IPS-15b (cell line): ENCODE measurements around the gene MPDZ.

Experiments
- H3K27me3 ChIP-seq: one replicate; pipeline ENCODE4 v1.6.1; 2013; ENCODE audit warnings: low read length; ENCODE audit not compliant: control insufficient read depth, insufficient read depth
- H3K36me3 ChIP-seq: one replicate; pipeline ENCODE4 v1.6.1; 2013; ENCODE audit warnings: low read length; ENCODE audit not compliant: control insufficient read depth, insufficient read depth
- H3K4me1 ChIP-seq: one replicate; pipeline ENCODE4 v1.6.1; 2013; ENCODE audit warnings: mild to moderate bottlenecking, low read length; ENCODE audit not compliant: control insufficient read depth, insufficient read depth
- H3K4me3 ChIP-seq: one replicate; pipeline ENCODE4 v1.5.1; 2013; ENCODE audit warnings: low read depth, low read length
- H3K9ac ChIP-seq: one replicate; pipeline ENCODE4 v1.6.1; 2013; ENCODE audit warnings: low read depth, mild to moderate bottlenecking, low read length
- H3K9me3 ChIP-seq: one replicate; pipeline ENCODE4 v1.6.1; 2013; ENCODE audit warnings: mild to moderate bottlenecking, low read length; ENCODE audit not compliant: control insufficient read depth, insufficient read depth

Gene MPDZ

GRCh38 chr9:13127131-13127530 lies 152.4 kb downstream of the MPDZ start:
- H3K9me3 ChIP-seq, result no peaks in the 10 kb centered on the region
- H3K27me3 ChIP-seq, result no peaks in the 10 kb centered on the region
- no peak overlapping the region for H3K9ac ChIP-seq
- H3K4me1 ChIP-seq, result no peaks in the 10 kb centered on the region
- H3K36me3 ChIP-seq, result no peaks in the 10 kb centered on the region
- no peak overlapping the region for H3K4me3 ChIP-seq

- Histone ChIP-seq H3K4me1 (no peaks in the 10 kb centered on the region), H3K27me3 (no peaks in the 10 kb centered on the region), H3K9ac (no peak overlapping the region), H3K9me3 (no peaks in the 10 kb centered on the region), H3K36me3 (no peaks in the 10 kb centered on the region), H3K4me3 (no peak overlapping the region)
Measured at GRCh38 chr9:13125261-13125660, 154.2 kb downstream of the MPDZ start.

- no peak overlapping the region for H3K4me3 ChIP-seq
Measured at GRCh38 chr9:13122756-13123369, 156.6 kb downstream of the MPDZ start.

GRCh38 chr9:13118313-13118712 lies 161.2 kb downstream of the MPDZ start:
- no peak overlapping the region for H3K9ac ChIP-seq
- no peaks in the 10 kb centered on the region for H3K9me3 ChIP-seq
- no peaks in the 10 kb centered on the region for H3K27me3 ChIP-seq
- H3K4me1 ChIP-seq, result peaks cover 2% of the 10 kb centered on the region
- H3K36me3 ChIP-seq, result no peaks in the 10 kb centered on the region
- no peak overlapping the region for H3K4me3 ChIP-seq

More at GRCh38 chr9:13122756-13123369, 156.6 kb downstream of the MPDZ start:
- no peaks in the 10 kb centered on the region for H3K36me3 ChIP-seq
- H3K4me1 ChIP-seq, result peaks cover 2% of the 10 kb centered on the region
- H3K27me3 ChIP-seq, result no peaks in the 10 kb centered on the region
- H3K9me3 ChIP-seq, result no peaks in the 10 kb centered on the region
- no peak overlapping the region for H3K9ac ChIP-seq

- H3K36me3 ChIP-seq, result no peaks in the 10 kb centered on the region
- H3K4me3 ChIP-seq, result no peak overlapping the region
- no peaks in the 10 kb centered on the region for H3K27me3 ChIP-seq
- no peak overlapping the region for H3K9ac ChIP-seq
- H3K9me3 ChIP-seq, result no peaks in the 10 kb centered on the region
- peaks cover 2% of the 10 kb centered on the region for H3K4me1 ChIP-seq
Measured at GRCh38 chr9:13116292-13116691, 163.2 kb downstream of the MPDZ start.

- Histone ChIP-seq H3K9ac (no peak overlapping the region), H3K4me1 (peaks cover 2% of the 10 kb centered on the region), H3K4me3 (no peak overlapping the region), H3K9me3 (no peaks in the 10 kb centered on the region), H3K36me3 (no peaks in the 10 kb centered on the region), H3K27me3 (no peaks in the 10 kb centered on the region)
Measured at GRCh38 chr9:13113751-13114150, 165.7 kb downstream of the MPDZ start.

GRCh38 chr9:13113216-13113615 lies 166.3 kb downstream of the MPDZ start:
- Histone ChIP-seq H3K27me3 (no peaks in the 10 kb centered on the region), H3K4me1 (no peaks in the 10 kb centered on the region), H3K9ac (no peak overlapping the region), H3K9me3 (no peaks in the 10 kb centered on the region), H3K36me3 (no peaks in the 10 kb centered on the region), H3K4me3 (no peak overlapping the region)

GRCh38 chr9:13111778-13112177 lies 167.7 kb downstream of the MPDZ start:
- H3K9ac ChIP-seq, result no peak overlapping the region
- peaks cover 4% of the 10 kb centered on the region for H3K36me3 ChIP-seq
- H3K27me3 ChIP-seq, result no peaks in the 10 kb centered on the region
- H3K4me3 ChIP-seq, result no peak overlapping the region
- no peaks in the 10 kb centered on the region for H3K4me1 ChIP-seq
- no peaks in the 10 kb centered on the region for H3K9me3 ChIP-seq

- Histone ChIP-seq H3K4me3 (no peak overlapping the region), H3K9me3 (no peaks in the 10 kb centered on the region), H3K4me1 (no peaks in the 10 kb centered on the region), H3K9ac (no peak overlapping the region), H3K36me3 (peaks cover 4% of the 10 kb centered on the region), H3K27me3 (no peaks in the 10 kb centered on the region)
Measured at GRCh38 chr9:13110766-13111417, 168.6 kb downstream of the MPDZ start.

GRCh38 chr9:13109781-13110180 lies 169.7 kb downstream of the MPDZ start:
- H3K9ac ChIP-seq, result no peak overlapping the region
- H3K36me3 ChIP-seq, result peaks cover 4% of the 10 kb centered on the region
- no peaks in the 10 kb centered on the region for H3K27me3 ChIP-seq
- no peaks in the 10 kb centered on the region for H3K4me1 ChIP-seq
- no peak overlapping the region for H3K4me3 ChIP-seq
- no peaks in the 10 kb centered on the region for H3K9me3 ChIP-seq

GRCh38 chr9:13107008-13107407 lies 172.5 kb downstream of the MPDZ start:
- no peaks in the 10 kb centered on the region for H3K9me3 ChIP-seq
- no peak overlapping the region for H3K4me3 ChIP-seq
- H3K36me3 ChIP-seq, result peaks cover 4% of the 10 kb centered on the region
- H3K4me1 ChIP-seq, result no peaks in the 10 kb centered on the region
- H3K9ac ChIP-seq, result no peak overlapping the region
- no peaks in the 10 kb centered on the region for H3K27me3 ChIP-seq

GRCh38 chr9:13100914-13101572 lies 178.4 kb downstream of the MPDZ start:
- H3K4me3 ChIP-seq, result no peak overlapping the region

More at GRCh38 chr9:13100914-13101572, 178.4 kb downstream of the MPDZ start:
- no peaks in the 10 kb centered on the region for H3K36me3 ChIP-seq
- no peaks in the 10 kb centered on the region for H3K9me3 ChIP-seq
- H3K27me3 ChIP-seq, result no peaks in the 10 kb centered on the region
- H3K9ac ChIP-seq, result no peak overlapping the region
- no peaks in the 10 kb centered on the region for H3K4me1 ChIP-seq
